ENCODE results near the gene UVRAG.

UVRAG gene

GRCh38 chr11:75816561-75817239 is 1.7 kb downstream of the UVRAG start:
- H3K36me3 ChIP-seq (replicated peaks), result no peaks in the 10 kb centered on the region
- in situ Hi-C loops (cut with HindIII; ENCODE audit: low pct_ligation_motif_present, low sequenced_read_pairs), result no loop called here
- DNase-seq, result no peak
- H3K27me3 ChIP-seq (replicated peaks), result no peaks in the 10 kb centered on the region
- H3K4me3 ChIP-seq (ENCODE audit: low read depth, low read length), result peak overlapping the region; percentile 81
- no peak overlapping the region for H3K27ac ChIP-seq
- TF ChIP-seq CTCF (IDR thresholded peaks at IDR 0.05; ENCODE audit: low read depth, low read length, missing control alignments), result no peak

- no peak overlapping the region for H3K27ac ChIP-seq
- H3K27me3 ChIP-seq (replicated peaks), result no peaks in the 10 kb centered on the region
- H3K4me3 ChIP-seq (ENCODE audit: low read depth, low read length), result no peak overlapping the region
- in situ Hi-C loops (cut with HindIII; ENCODE audit: low pct_ligation_motif_present, low sequenced_read_pairs), result no loop called here
- peaks cover 2% of the 10 kb centered on the region for H3K36me3 ChIP-seq (replicated peaks)
- peak; percentile 31 for DNase-seq
- no peak for TF ChIP-seq CTCF (IDR thresholded peaks at IDR 0.05; ENCODE audit: low read depth, low read length, missing control alignments)
Observed at GRCh38 chr11:75820645-75821044, 5.6 kb downstream of the UVRAG start.

GRCh38 chr11:75821202-75821601 is 6.2 kb downstream of the UVRAG start:
- in situ Hi-C loops (cut with HindIII; ENCODE audit: low pct_ligation_motif_present, low sequenced_read_pairs), result no loop called here
- TF ChIP-seq CTCF (IDR thresholded peaks at IDR 0.05; ENCODE audit: low read depth, low read length, missing control alignments), result no peak
- no peak overlapping the region for H3K27ac ChIP-seq
- DNase-seq, result no peak
- peaks cover 2% of the 10 kb centered on the region for H3K36me3 ChIP-seq (replicated peaks)
- no peaks in the 10 kb centered on the region for H3K27me3 ChIP-seq (replicated peaks)
- H3K4me3 ChIP-seq (ENCODE audit: low read depth, low read length), result no peak overlapping the region

GRCh38 chr11:75822541-75822940 is 7.5 kb downstream of the UVRAG start:
- peaks cover 2% of the 10 kb centered on the region for H3K36me3 ChIP-seq (replicated peaks)
- H3K27ac ChIP-seq, result no peak overlapping the region
- no peak overlapping the region for H3K4me3 ChIP-seq (ENCODE audit: low read depth, low read length)
- DNase-seq, result no peak
- in situ Hi-C loops (cut with HindIII; ENCODE audit: low pct_ligation_motif_present, low sequenced_read_pairs), result no loop called here
- no peaks in the 10 kb centered on the region for H3K27me3 ChIP-seq (replicated peaks)
- no peak for TF ChIP-seq CTCF (IDR thresholded peaks at IDR 0.05; ENCODE audit: low read depth, low read length, missing control alignments)

- Histone ChIP-seq H3K4me3 (ENCODE audit: low read depth, low read length) (no peak overlapping the region), H3K27me3 (replicated peaks) (no peaks in the 10 kb centered on the region), H3K36me3 (replicated peaks) (peaks cover 2% of the 10 kb centered on the region), H3K27ac (no peak overlapping the region)
- in situ Hi-C loops (cut with HindIII; ENCODE audit: low pct_ligation_motif_present, low sequenced_read_pairs), result no loop called here
- no peak for DNase-seq
- TF ChIP-seq CTCF (IDR thresholded peaks at IDR 0.05; ENCODE audit: low read depth, low read length, missing control alignments), result no peak
Observed at GRCh38 chr11:75823415-75823814, 8.4 kb downstream of the UVRAG start.

GRCh38 chr11:75823946-75824345 is 8.9 kb downstream of the UVRAG start:
- Histone ChIP-seq H3K27ac (no peak overlapping the region), H3K27me3 (replicated peaks) (no peaks in the 10 kb centered on the region), H3K4me3 (ENCODE audit: low read depth, low read length) (no peak overlapping the region), H3K36me3 (replicated peaks) (peaks cover 2% of the 10 kb centered on the region)
- no peak for DNase-seq
- in situ Hi-C loops (cut with HindIII; ENCODE audit: low pct_ligation_motif_present, low sequenced_read_pairs), result no loop called here
- no peak for TF ChIP-seq CTCF (IDR thresholded peaks at IDR 0.05; ENCODE audit: low read depth, low read length, missing control alignments)

Measured in brain microvascular endothelial cell (primary cell).